Right lobe of liver (tissue), 4 donors: ENCODE measurements around the gene SLC39A11.

Experiments
- CTCF ChIP-seq, 4 donors: fragments of 200-600 bp in 3 of 4; fragments of 450-650 bp in 1 of 4; IDR thresholded peaks; one replicate each; pipeline versions ENCODE4 v1.5.1 to v1.8.0; 2016 to 2022; ENCODE audit warnings: antibody characterized with exemption in 4 of 4, mild to moderate bottlenecking in 2 of 4
- POLR2A ChIP-seq: fragments of 450-650 bp; IDR thresholded peaks from one replicate; pipeline ENCODE4 v1.6.1; 2017; ENCODE audit warnings: antibody characterized with exemption, mild to moderate bottlenecking
- donor health status: DM: no; HTN: no; CAD: no.
- donor health status: DM: no; HTN: no; CAD: no.
- donor health status: DM: no; HTN: yes; CAD: no.

- TF ChIP-seq CTCF (IDR thresholded peaks at IDR 0.05) = no peak
- no peak for TF ChIP-seq POLR2A
Observed at GRCh38 chr17:72640415-72641165, 451.9 kb downstream of the SLC39A11 start.
